GM20431 (cell line): ENCODE data around the gene FAM90A26.
"Not testable (repeated sequence)": the region's sequence is repeated elsewhere in the genome, so short reads cannot be mapped to it uniquely, and the experiment has no call there.

Experiments
- in situ Hi-C: fragments of 300-500 bp; cut with MseI, MboI; formaldehyde crosslinking; loops from one replicate; pipeline ENCODE4 v1.15.0; 2020; ENCODE audit warnings: low sequenced_read_pairs; ENCODE audit not compliant: unreplicated experiment

The FAM90A26 gene, protein sequence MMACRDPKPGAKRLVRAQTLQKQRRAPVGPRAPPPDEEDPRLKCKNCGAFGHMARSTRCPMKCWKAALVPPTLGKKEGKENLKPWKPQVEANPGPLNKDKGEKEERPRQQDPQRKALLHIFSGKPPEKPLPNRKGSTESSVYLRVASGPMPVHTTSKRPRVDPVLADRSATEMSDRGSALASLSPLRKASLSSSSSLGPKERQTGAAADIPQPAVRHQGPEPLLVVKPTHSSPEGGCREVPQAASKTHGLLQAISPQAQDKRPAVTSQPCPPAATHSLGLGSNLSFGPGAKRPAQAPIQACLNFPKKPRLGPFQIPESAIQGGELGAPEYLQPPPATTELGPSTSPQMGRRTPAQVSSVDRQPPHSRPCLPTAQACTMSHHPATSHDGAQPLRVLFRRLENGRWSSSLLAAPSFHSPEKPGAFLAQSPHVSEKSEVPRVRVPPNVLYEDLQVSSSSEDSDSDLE

GRCh38 chr4:9169791-9170459 lies at the start of gene FAM90A26:
TSS of gene FAM90A26 (plus strand) at chr4:9170409. CDS start at chr4:9173173, 2,764 bp downstream.
- in situ Hi-C loops, result not testable (repeated sequence)

- in situ Hi-C loops, result not testable (repeated sequence)
Observed at GRCh38 chr4:9122711-9123110, 47.5 kb upstream of the FAM90A26 start.

DNA sequence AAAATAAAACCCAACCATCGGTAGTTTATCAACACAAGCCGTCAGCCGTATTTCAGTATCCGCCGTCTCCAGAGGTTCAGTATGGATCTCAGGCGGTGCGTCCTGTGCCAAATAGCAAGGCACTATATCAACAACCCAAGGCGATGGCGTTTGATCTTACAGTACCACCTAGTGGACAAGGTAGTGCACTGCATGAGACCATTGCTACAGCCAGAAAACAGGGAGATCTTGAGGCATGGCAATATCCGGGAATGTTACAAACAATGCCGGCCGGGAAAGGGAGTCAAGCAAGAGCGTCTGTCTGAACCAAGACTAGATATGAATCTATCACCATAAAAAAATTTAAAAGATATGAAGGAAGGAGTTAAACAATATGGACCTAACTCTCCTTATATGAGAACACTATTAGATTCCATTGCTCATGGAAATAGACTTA lies 46.6 kb upstream of the FAM90A26 start:
- in situ Hi-C loops, result not testable (repeated sequence)

GRCh38 chr4:9125601-9126161 lies 44.5 kb upstream of the FAM90A26 start:
- in situ Hi-C loops, result not testable (repeated sequence)

- in situ Hi-C loops, result not testable (repeated sequence)
Observed at GRCh38 chr4:9131420-9131819, 38.8 kb upstream of the FAM90A26 start.

GRCh38 chr4:9132849-9133248 lies 37.4 kb upstream of the FAM90A26 start:
- in situ Hi-C loops, result not testable (repeated sequence)

DNA sequence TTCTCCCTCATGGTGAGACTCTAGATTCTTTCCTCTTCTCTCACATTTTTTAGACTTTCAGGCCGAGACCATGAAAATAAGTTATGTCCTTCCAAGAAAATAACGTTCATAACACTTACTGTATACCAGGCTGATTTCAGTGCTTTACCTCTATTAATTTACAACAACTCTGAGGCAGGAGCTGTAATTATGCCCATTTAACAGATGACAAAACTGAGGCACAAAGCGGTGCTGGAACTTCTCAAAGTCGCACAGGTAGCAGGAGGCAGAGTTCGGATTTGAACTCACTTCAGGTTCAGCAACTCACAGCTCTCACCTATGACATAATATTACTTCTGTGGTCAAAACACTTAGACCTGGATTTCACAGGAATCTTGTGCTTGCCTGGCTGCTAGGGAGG lies 36.2 kb upstream of the FAM90A26 start:
- in situ Hi-C loops, result not testable (repeated sequence)

DNA sequence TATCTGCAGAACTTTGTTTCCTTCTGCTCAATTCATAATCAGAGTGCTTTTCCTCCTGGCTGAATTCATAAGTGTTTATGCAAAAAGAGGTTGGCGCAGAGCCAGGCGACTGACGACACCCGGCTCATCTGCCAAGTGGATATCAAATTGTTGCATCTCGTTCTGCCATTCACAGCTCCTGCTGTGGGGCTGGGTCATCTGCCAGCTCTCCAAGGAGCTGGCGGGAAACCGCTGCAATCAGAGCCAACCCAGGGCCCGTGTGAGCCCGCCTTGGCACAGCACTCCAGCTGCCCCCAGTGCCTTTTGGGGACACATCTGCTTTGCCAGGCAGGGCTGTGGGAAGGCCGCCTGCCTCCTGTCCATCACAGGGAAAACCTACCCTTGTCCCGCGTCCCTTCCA lies 35.7 kb upstream of the FAM90A26 start:
- in situ Hi-C loops, result not testable (repeated sequence)

DNA sequence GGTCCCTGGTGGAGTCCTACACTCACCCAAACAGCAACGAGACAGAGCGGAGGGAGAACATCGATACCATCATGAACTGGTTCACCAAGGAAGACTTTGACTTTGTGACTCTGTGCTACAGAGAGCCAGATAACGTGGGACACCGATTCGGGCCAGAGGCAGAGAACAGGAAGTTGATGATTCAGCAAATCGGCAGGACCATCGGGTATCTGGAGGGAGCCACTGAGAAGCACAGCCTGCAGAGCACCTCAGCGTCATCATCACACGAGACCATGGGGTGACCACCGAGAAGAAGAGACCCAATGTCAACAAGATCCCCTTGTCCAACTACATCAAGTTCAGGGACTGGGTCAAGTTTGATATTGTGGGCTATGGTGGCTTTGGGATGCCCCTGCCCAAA lies 29.2 kb upstream of the FAM90A26 start:
- in situ Hi-C loops, result not testable (repeated sequence)

- in situ Hi-C loops, result not testable (repeated sequence)
Observed at GRCh38 chr4:9142786-9143185, 27.4 kb upstream of the FAM90A26 start.

DNA sequence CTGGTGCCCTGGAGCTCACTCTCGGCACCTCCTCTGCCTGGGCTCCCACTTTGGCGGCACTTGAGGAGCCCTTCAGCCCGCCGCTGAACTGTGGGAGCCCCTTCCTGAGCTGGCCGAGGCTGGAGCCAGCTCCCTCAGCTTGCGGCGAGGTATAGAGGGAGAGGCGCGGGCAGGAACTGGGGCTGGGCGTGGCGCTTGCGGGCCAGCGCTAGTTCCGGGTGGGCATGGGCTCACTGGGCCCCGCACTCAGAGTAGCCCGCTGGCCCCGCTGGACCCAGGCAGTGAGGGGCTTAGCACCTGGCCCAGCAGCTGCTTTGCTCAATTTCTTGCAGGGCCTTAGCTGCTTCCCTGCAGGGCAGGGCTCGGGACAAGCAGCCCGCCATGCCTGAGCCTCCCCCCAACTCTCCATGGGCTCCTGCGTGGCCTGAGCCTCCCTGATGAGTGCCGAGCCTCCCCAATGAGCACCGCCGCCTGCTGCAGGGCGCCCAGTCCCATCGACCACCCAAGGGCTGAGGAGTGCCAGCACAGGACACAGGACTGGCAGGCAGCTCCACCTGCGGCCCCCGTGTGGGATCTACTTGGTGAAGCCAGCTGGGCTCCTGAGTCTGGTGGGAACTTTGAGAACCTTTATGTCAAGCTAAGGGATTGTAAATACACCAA lies 26.7 kb upstream of the FAM90A26 start:
- in situ Hi-C loops, result no loop called here

- in situ Hi-C loops, result no loop called here
Observed at GRCh38 chr4:9146967-9147366, 23.2 kb upstream of the FAM90A26 start.

GRCh38 chr4:9147368-9147767 lies 22.8 kb upstream of the FAM90A26 start:
- in situ Hi-C loops, result not testable (repeated sequence)

DNA sequence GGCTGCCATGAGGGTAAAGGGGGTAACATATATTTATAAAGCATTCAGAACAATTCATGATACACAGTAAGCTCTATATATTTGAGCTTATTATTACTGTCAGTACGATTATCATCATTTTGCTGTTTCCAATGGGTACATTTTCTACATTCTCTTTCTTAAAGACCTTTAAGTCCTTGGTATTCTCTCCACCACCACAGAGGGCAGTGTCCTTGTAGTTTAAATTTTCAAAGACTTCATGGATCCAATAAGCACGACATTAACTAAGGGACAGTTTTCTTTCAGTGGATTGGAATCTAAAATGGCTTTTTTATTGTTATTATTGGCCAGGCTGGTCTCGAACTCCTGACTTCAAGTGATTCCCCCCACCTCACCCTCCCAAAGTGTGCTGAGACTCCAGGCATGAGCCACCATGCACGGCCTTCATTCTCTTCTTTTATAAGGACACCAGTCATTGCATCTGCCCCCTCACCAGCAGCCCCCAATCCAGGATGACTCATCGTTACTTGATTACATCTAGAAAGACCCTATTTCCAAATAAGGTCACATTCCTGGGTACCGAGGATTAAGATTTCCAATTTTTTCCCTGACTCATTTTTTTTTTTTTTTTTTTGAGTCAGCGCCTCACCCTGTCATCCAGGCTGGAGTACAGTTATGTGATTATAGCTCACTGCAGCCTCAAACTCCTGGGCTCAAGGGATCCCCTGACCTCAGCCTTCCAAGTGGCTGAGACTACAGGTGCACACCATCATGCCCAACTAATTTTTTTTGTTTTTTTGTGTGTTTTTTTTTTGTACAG lies 21.4 kb upstream of the FAM90A26 start:
- in situ Hi-C loops, result not testable (repeated sequence)

DNA sequence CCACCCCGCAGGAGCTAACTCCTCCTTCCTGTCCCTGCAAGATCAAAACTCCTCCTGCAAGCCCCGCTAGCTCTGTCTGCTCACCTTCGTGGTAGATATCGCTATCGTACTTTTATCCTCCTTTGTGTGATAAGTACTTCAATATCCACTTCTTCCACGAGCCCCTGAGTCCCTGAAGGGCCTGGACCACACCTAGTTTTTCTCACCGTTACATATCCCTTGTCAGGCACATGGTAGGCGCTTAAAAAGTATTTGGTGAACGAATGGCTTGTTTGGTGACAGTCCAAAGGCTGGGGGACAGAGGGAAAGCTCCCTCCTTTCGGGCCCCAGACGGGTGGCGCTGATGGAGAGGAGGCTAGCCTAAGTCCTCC lies 18.4 kb upstream of the FAM90A26 start:
- in situ Hi-C loops, result not testable (repeated sequence)

- in situ Hi-C loops, result not testable (repeated sequence)
Observed at GRCh38 chr4:9152180-9153007, 17.8 kb upstream of the FAM90A26 start.

DNA sequence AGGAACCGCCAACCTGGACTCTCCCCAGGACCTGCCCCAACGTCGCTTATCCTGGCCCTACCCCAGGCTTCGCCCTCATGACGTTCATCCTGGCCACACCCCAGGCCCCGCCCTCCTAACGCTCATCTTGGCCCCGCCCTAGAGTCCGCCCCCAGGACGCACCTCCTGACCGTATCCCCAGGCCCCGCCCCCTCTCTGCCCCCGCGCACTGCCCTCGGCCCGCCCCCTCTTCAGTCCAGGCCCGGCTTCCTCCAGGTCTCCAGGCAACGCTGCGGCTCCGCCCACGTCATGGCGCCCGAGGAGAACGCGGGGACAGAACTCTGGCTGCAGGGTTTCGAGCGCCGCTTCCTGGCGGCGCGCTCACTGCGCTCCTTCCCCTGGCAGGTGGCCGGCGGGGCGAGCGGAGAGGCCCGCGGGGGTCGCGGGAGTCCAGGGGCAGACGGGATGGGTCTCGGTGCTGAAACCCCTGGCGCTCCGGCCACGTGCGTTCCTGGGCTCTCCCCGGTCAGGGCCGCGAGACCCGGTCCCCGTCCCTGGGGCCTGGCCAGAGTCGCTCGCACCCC lies 17.1 kb upstream of the FAM90A26 start:
- in situ Hi-C loops, result not testable (repeated sequence)

GRCh38 chr4:9153571-9154157 lies 16.5 kb upstream of the FAM90A26 start:
- in situ Hi-C loops, result not testable (repeated sequence)
